ENCODE data around the gene SRSF8. TPM values are rescaled to one million over a fixed set of nuclear protein-coding genes. Genes with fewer than 3 reads are reported as not detected.

SRSF8 gene
- total and polyA plus RNA-seq, 9 of the 15 experiments (the other 6 are each of a cell fraction or from before 2014, with no cell fraction given), result 18.0 to 53.4 (median 27.9) TPM

- in situ Hi-C loops (cut with MboI), result no loop called here
- no TSS peak for BruUV-seq (replicated peaks)
Observed at GRCh38 chr11:95101935-95102334, 35.2 kb downstream of the SRSF8 start.

More at GRCh38 chr11:95101935-95102334, 35.2 kb downstream of the SRSF8 start:
- H3K9me3 ChIP-seq (replicated peaks; ENCODE audit: control insufficient read depth, insufficient read depth, low read depth, low read length), result no peaks in the 10 kb centered on the region
- no peak overlapping the region for H2AFZ ChIP-seq (ENCODE audit: low read depth, low read length)
- H3K9ac ChIP-seq (ENCODE audit: insufficient read depth in 1 of 2, low read depth in 2 of 2, low read length in 2 of 2), result no peak overlapping the region
- whole genome bisulfite sequencing (ENCODE audit: insufficient coverage, low coverage, missing lambda C conversion rate), result 13% methylated on average over 1 of the region's 1 CpG
- peak in 1 of 4 experiments; percentile 48 for DNase-seq (ENCODE audit: extremely low read depth in 1 of 4, low spot score in 3 of 4)
- no peaks in the 10 kb centered on the region for H3K9me1 ChIP-seq (ENCODE audit: control insufficient read depth, insufficient read depth, low read length)
- H3K4me1 ChIP-seq (replicated peaks in 1 of 2; ENCODE audit: control insufficient read depth in 2 of 2, insufficient read depth in 2 of 2, low read length in 2 of 2), result peaks cover 6 to 43% of the 10 kb centered on the region in 2 experiments; a peak in 4 of 5 replicates
- H4K20me1 ChIP-seq (replicated peaks; ENCODE audit: control insufficient read depth, insufficient read depth, low read length), result no peaks in the 10 kb centered on the region
- H3K79me2 ChIP-seq (ENCODE audit: control insufficient read depth, insufficient read depth, low read length), result peaks cover 6% of the 10 kb centered on the region; the same call in 1 of the 3 replicates
- H3K36me3 ChIP-seq (ENCODE audit: control insufficient read depth, insufficient read depth, low read length), result no peaks in the 10 kb centered on the region; the same call in 2 of the 3 replicates
- no peaks in the 10 kb centered on the region for H3K27me3 ChIP-seq (ENCODE audit: control insufficient read depth in 2 of 2, insufficient read depth in 2 of 2, low read length in 2 of 2)
- intact Hi-C loops (cut with micrococcal nuclease), result loop anchor here (5.0 kb wide), 1 partner anchor 45 kb away; no protein-coding TSS in a partner anchor
- no peak overlapping the region for H3K4me2 ChIP-seq (ENCODE audit: insufficient read depth, low read length)
- peak; percentile 45 for ATAC-seq
- POLR2A ChIA-PET, result interaction anchor here (2.2 to 6.1 kb wide), 3 partner anchors 11 to 35 kb away, joined by 7 to 37 read pairs (median 10); partner anchors contain the start of genes ENDOD1 and SRSF8
- H3K4me3 ChIP-seq, result no peak overlapping the region
- no peak for FAIRE-seq
- CTCF ChIA-PET (ENCODE audit: low intra/inter-chr PET ratio), result no interaction called here
- TF ChIP-seq GMEB1 (CRISPR knock-in tag; IDR thresholded peaks at IDR 0.05), result no peak
- no peak for TF ChIP-seq KLF16 (IDR thresholded peaks at IDR 0.05)
- no peak for TF ChIP-seq KLF10 (CRISPR knock-in tag; IDR thresholded peaks at IDR 0.05)
- 0 out of 3 replicates have a peak overlapping the region, but pooled peaks have one; percentile 19 for H3K27ac ChIP-seq (ENCODE audit: extremely low read depth, low read depth, low read length)
